TTC549 (cell line): ENCODE results near the gene FRYL.
A peak's percentile ranks its signal among the peaks of the same experiment; 100 is the strongest.
"Not testable (repeated sequence)": the region's sequence is repeated elsewhere in the genome, so short reads cannot be mapped to it uniquely, and the experiment has no call there.

ENCODE experiments used
- FAIRE-seq: peaks from 2 replicates; lab custom pipeline; 2012; peaks lifted over from hg19 to GRCh38; lab: Jason Lieb, UNC

FRYL gene

GRCh38 chr4:48779998-48780864 lies at the start of gene FRYL:
FRYL (minus strand) TSS chr4:48780279; CDS start chr4:48634410, 145,869 bp downstream.
- peak; percentile 98 for FAIRE-seq

GRCh38 chr4:48827622-48828021 lies 47.5 kb upstream of the FRYL start:
- FAIRE-seq = no peak

- FAIRE-seq = not testable (repeated sequence)
These were observed 41.4 kb upstream of the FRYL start for GRCh38 chr4:48821431-48821830.

- FAIRE-seq = no peak
These were observed 36.9 kb upstream of the FRYL start for GRCh38 chr4:48816971-48817370.

- FAIRE-seq = not testable (repeated sequence)
These were observed 36.2 kb upstream of the FRYL start for GRCh38 chr4:48816297-48816696.

GRCh38 chr4:48815483-48815882 lies 35.4 kb upstream of the FRYL start:
- no peak for FAIRE-seq

- no peak for FAIRE-seq
These were observed 33.9 kb upstream of the FRYL start for GRCh38 chr4:48813964-48814363.

GRCh38 chr4:48812866-48813265 lies 32.8 kb upstream of the FRYL start:
- FAIRE-seq = no peak

GRCh38 chr4:48804584-48805301 lies 24.7 kb upstream of the FRYL start:
- no peak for FAIRE-seq

GRCh38 chr4:48801016-48801715 lies 21.1 kb upstream of the FRYL start:
- no peak for FAIRE-seq

- not testable (repeated sequence) for FAIRE-seq
These were observed 20.1 kb upstream of the FRYL start for GRCh38 chr4:48800155-48800554.

- FAIRE-seq = no peak
These were observed 19.1 kb upstream of the FRYL start for GRCh38 chr4:48799157-48799556.

- FAIRE-seq = no peak
These were observed 18.0 kb upstream of the FRYL start for GRCh38 chr4:48798117-48798516.

- no peak for FAIRE-seq
These were observed 17.0 kb upstream of the FRYL start for GRCh38 chr4:48796927-48797679.

GRCh38 chr4:48796191-48796926 lies 16.3 kb upstream of the FRYL start:
- FAIRE-seq = no peak

- FAIRE-seq = no peak
These were observed 15.0 kb upstream of the FRYL start for GRCh38 chr4:48795108-48795507.

GRCh38 chr4:48792348-48793006 lies 12.4 kb upstream of the FRYL start:
- no peak for FAIRE-seq

GRCh38 chr4:48791313-48791712 lies 11.2 kb upstream of the FRYL start:
- no peak for FAIRE-seq

GRCh38 chr4:48790561-48790960 lies 10.5 kb upstream of the FRYL start:
- no peak for FAIRE-seq

- FAIRE-seq = no peak
These were observed 7.0 kb upstream of the FRYL start for GRCh38 chr4:48787056-48787455.

- no peak for FAIRE-seq
These were observed 6.5 kb upstream of the FRYL start for GRCh38 chr4:48786549-48786948.
